Non-pigmented ciliary epithelial cell (primary cell): ENCODE measurements around the gene MEIOB.
A peak's percentile ranks its signal among the peaks of the same experiment; 100 is the strongest.

ENCODE experiments used
- DNase-seq: peaks from one replicate; pipeline ENCODE4 v3.0.0-alpha.2; 2010; ENCODE audit warnings: low read depth

Gene MEIOB

GRCh38 chr16:1828645-1829410 lies 43.1 kb downstream of the MEIOB start:
- no peak for DNase-seq

GRCh38 chr16:1826691-1827573 lies 45.0 kb downstream of the MEIOB start, which contains the start of the genes FAHD1 and HAGH:
TSS of gene FAHD1 (plus strand) at chr16:1827206. CDS start at chr16:1827239, 33 bp downstream.
TSS of gene HAGH (minus strand) at chr16:1826825. CDS start at chr16:1826787, 38 bp downstream.
- DNase-seq: peak; percentile 72

- DNase-seq: no peak
These were observed 45.9 kb downstream of the MEIOB start for GRCh38 chr16:1825864-1826690.

- DNase-seq: no peak
These were observed 46.5 kb downstream of the MEIOB start for GRCh38 chr16:1825381-1825863.

- peak; percentile 19 for DNase-seq
These were observed 48.1 kb downstream of the MEIOB start for GRCh38 chr16:1823821-1824220.

- no peak for DNase-seq
These were observed 49.2 kb downstream of the MEIOB start for GRCh38 chr16:1822801-1823200.

GRCh38 chr16:1821861-1822611 lies 49.9 kb downstream of the MEIOB start:
- no peak for DNase-seq

GRCh38 chr16:1820946-1821290 lies 51.0 kb downstream of the MEIOB start:
- DNase-seq: no peak

GRCh38 chr16:1820096-1820945 lies 51.6 kb downstream of the MEIOB start:
- DNase-seq: no peak

- DNase-seq: no peak
These were observed 52.4 kb downstream of the MEIOB start for GRCh38 chr16:1819611-1820010.

GRCh38 chr16:1818873-1819525 lies 53.0 kb downstream of the MEIOB start:
- DNase-seq: no peak

GRCh38 chr16:1818204-1818872 lies 53.6 kb downstream of the MEIOB start:
- DNase-seq: no peak

- no peak for DNase-seq
These were observed 54.2 kb downstream of the MEIOB start for GRCh38 chr16:1817716-1818115.

GRCh38 chr16:1817276-1817589 lies 54.7 kb downstream of the MEIOB start:
- no peak for DNase-seq

GRCh38 chr16:1816396-1817275 lies 55.3 kb downstream of the MEIOB start:
- DNase-seq: no peak

GRCh38 chr16:1815461-1815860 lies 56.5 kb downstream of the MEIOB start:
- no peak for DNase-seq

- DNase-seq: peak; percentile 28
These were observed 59.2 kb downstream of the MEIOB start for GRCh38 chr16:1812732-1813163.

GRCh38 chr16:1810536-1810935 lies 61.4 kb downstream of the MEIOB start:
- no peak for DNase-seq
